GM18951 (cell line): ENCODE data around the gene SNRPB.

Experiments
- POLR2A ChIP-seq: IDR thresholded peaks from 4 replicates; pipeline ENCODE4 v1.6.1; 2011; ENCODE audit warnings: mild to moderate bottlenecking; ENCODE audit not compliant: insufficient read length, insufficient read depth; ENCODE audit errors: extremely low read depth
- in situ Hi-C: fragments of 300-500 bp; cut with MboI; formaldehyde crosslinking; loops from one replicate; pipeline ENCODE4 v1.12.0; 2022; ENCODE audit warnings: low sequenced_read_pairs, mixed read lengths, inconsistent platforms; ENCODE audit not compliant: unreplicated experiment

The SNRPB gene

DNA sequence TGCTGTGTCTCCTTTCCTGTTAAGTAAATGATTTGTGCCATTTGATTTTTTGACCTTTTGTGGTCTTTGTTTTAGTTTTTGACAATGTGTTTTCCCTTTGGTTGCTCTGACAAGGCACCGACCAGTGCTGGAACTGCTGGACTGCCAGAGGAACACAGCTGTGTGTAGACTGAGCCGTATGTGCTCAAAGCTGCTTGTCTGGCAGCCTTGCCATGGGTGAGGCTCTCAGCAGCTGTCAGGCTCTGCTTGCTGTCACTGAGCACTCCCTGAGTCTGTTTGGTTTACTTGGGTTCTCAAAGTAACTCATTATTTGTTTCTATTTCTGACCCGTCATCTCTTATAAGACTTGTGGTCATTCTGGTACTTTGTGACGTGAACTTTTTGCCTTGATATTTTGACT is 15.1 kb upstream of the SNRPB start:
- no peak for TF ChIP-seq POLR2A
- in situ Hi-C loops, result no loop called here

DNA sequence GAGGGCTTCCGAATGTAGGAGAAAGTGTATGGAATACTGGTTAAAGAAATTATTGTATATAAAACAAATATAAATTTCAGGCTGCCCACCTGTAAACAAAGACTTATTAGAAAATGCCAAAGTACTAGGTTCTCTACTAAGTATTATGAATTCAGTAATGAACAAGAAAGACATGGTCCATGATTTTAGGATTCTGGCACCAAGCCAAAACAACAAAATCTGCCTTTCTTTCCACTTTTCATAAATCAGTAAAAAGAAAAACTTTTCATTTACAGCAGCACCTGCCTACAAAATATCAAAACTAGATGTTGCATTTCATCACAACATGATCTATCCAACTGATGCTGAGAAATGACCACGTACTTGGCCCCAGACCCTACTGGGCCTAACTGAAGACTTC is 14.5 kb upstream of the SNRPB start:
- in situ Hi-C loops, result no loop called here
- no peak for TF ChIP-seq POLR2A

DNA sequence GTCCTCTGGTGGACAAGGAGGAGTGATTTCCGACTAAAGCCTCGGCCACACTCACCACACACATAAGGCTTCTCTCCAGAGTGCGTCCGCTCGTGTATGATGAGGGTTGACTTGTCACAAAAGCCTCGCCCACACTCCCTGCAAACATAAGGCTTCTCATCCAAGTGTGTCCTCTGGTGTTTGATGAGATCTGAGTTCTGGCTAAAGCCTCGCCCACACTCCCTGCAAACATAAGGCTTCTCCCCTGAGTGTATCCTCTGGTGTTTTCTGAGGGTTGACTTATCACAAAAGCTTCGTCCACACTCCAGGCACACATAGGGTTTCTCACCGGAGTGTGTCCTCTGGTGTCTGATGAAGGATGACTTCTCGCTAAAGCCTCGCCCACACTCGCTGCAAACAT is 12.9 kb upstream of the SNRPB start:
- no peak for TF ChIP-seq POLR2A
- in situ Hi-C loops, result no loop called here

DNA sequence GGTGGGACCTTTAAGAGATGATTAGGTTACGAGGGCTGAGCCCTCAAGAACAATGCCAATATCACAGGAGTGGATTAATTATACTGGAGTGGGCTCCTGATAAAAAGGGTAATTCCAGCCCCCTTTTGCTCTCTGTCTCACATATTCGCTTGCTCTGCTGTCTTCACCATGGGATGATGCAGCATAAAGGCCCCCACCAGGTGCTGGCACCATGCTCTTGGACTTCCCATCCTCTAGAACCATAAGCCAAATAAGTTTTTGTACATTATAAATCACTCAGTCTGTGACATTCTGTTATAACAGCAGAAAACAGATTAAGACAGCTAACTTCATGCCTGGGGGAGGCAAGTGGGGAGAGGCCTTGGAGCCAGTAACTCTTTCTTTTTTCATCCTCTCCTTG is 9.8 kb upstream of the SNRPB start:
- no peak for TF ChIP-seq POLR2A
- in situ Hi-C loops, result no loop called here

DNA sequence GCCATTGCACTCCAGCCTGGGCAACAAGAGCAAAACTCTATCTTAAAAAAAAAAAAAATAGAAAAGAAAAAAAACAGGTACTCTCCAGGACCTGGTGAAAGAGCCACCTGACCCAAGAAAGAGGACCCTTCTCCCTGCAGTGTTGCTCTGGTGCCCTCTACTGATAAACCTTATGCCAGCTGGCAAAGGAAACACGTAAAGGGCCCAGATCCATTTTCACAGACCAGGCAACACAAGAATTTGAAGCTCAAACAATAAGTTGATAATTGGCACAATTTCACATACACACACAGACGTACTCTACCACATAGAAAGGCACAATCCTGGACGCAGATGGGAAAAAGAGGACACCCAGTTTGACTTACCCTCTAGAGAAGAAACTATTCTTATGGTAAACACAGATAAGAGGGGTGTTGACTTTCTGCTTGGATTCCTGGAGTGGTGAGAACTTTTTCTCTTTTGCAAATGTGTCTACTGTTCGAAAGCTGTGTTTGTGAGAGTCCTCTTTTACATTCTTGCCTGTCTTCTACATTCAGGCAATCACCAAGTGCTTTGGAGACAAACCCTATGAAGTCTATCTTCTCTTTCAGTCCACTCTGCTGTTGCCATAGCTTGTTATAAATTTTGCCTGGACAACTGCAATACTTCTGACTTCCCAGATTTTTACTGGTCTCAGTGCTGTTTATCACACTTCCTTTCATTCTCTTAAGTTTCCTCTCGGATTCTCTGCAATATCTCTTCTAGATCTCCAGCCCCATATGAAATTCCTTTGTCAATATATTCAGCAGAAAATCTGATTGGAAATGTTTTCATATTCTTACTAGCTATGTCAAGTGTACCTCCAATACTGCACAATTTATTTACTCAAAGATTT is 6.4 kb upstream of the SNRPB start:
- in situ Hi-C loops, result no loop called here
- TF ChIP-seq POLR2A, result no peak

DNA sequence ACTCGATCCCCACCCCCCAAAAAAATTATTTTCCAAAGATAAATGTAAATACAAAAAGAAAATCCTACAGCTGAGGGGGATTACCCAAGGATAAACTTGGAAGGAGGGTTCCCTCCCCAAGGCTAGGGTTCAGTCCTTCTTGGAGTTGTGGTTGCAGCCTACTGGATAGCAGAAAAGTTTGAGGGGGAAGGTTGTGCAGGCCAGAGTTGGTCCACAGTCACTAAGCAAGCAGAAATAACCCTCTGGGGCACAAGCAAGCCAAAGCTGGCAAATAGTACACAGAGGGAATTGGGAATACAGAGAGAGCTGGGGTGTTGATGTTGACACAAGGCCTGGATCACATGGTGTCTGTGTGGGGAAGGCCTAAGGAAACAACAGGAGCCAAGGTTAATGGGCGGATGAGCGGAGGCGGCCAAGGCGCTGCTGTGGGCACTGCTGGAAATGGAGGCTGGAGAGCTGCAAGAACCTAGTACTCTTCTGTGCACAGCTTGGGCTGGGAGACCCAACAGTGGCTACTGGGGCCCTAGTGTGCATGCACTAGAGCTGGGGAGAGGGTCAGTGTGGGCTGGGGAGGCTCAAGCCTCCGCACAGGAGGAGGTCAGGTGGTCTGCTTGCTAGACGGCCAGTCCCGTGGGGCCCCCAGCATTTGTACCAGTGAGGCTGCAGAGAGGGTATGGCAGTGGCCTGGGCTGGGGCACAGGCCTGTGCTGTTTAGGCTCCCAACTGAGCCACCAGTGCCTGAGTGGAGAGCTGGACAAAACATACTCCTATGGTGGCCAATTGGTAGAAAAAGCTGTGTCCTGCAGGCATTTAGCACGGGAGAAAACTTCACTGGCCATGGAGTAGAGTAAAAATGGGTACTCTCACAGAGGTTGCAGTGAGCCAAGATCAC is 5.5 kb upstream of the SNRPB start:
- no peak for TF ChIP-seq POLR2A
- in situ Hi-C loops, result no loop called here

DNA sequence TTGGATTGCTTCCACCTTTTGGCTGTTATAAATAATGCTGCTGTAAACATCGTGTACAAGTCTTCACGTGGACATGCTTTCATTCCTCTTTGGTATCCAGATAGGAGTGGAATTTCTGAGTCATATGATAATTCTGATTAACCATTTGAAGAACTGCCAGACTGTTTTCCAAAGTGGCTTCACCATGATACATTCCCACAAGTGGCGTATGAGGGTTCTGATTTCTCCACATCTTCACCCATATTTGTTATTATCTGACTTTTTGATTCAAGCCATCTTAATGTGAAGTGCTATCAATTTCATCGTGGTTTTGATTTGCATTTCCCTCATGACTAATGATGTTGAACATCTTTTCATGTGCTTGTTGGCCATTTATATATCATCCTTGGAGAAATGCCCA is 2.9 kb upstream of the SNRPB start:
- in situ Hi-C loops, result no loop called here
- TF ChIP-seq POLR2A, result no peak

DNA sequence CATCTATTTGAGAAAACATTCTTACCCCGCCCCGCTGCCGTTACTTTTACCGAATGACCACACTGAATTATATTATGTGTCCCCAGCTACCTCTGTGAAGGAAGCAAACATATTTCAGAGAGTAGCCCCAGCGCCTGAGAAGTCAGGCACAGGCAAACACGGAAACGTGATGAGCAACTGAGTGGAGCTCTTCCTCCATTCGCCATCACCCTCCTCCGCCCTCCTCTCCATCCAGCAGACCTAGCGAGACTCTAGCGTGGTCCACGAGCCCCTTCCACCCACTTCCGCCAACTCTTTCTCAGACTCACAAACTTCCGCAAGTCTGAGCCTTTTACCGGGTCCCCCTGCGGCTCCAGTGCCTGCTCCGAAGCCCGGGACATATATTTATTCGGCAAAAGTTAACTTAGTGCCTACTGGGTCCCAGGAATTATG is 582 bp downstream of the SNRPB start:
- in situ Hi-C loops, result no loop called here
- TF ChIP-seq POLR2A, result no peak

DNA sequence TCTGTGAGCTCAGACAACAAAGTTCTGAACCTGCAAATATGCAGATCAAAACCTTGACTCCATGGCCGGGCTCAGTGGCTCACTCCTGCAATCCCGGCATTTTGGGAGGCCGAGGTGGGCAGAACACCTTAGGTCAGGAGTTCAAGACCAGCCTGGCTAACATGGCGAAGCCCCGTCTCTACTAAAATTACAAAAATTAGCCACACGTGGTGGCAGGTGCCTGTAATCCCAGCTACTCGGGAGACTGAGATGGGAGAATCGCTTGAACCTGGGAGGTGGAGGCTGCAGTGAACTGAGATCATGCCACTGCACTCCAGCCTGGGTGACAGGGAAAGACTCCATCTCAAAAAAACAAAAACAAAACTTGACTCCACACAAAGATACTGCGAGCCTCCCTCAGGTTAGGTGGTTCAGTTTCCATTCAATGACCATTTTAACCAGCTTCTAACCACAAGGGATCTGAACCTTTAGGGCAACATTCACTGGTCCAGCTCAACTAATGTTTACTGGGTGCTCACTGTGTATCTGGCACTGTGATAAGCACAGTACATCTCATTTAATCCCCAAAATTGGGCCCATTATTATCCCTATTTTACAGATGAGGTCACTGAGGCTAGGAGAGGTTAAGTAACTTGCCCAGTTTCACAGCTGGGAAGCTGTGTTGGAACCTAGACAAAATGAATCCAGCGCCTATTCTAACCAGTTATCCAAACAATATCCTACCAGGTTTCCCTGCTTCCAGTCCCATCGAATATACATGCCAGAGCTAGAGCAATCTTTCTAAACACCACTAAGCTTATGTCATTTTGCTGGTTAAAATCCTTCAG is 1.8 kb downstream of the SNRPB start:
- in situ Hi-C loops, result no loop called here
- no peak for TF ChIP-seq POLR2A

DNA sequence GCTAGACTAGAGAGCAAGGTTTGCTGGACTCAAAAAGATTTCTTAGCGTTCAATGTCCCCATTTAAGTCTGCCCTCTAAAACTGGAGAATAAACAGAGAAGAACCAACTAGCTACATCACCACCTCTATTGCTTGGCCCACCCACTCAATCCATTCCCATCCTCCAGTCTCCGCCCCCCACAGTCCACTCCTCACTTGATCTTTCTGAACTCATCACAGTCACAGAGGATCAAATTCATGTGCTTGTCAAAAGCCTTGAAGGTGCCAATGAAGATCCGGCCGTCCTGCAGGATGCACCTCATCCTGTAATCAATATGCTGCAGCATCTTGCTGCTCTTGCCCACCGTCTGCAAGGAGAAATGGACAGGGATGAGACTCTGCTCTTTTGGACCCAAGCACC is 3.2 kb downstream of the SNRPB start:
- in situ Hi-C loops, result no loop called here
- no peak for TF ChIP-seq POLR2A

DNA sequence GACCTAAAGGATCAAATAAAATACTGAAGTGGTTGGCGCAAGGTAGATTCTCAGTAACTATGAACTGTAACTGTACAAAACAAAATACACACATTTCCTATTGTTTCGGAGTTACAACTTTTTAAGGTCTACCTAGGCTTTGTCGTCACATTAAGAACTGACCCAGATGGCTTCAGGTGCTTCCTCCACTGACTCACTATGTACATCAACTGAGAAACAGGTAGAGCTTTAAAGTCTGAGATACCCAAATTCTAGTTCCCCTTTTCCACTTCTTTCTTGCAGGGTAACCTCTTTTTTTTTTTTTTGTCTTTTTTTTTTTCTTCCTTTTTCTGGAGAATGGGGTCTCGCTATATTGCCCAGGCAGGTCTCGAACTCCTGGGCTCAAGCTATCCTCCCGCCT is 5.5 kb downstream of the SNRPB start:
- no peak for TF ChIP-seq POLR2A
- in situ Hi-C loops, result no loop called here

DNA sequence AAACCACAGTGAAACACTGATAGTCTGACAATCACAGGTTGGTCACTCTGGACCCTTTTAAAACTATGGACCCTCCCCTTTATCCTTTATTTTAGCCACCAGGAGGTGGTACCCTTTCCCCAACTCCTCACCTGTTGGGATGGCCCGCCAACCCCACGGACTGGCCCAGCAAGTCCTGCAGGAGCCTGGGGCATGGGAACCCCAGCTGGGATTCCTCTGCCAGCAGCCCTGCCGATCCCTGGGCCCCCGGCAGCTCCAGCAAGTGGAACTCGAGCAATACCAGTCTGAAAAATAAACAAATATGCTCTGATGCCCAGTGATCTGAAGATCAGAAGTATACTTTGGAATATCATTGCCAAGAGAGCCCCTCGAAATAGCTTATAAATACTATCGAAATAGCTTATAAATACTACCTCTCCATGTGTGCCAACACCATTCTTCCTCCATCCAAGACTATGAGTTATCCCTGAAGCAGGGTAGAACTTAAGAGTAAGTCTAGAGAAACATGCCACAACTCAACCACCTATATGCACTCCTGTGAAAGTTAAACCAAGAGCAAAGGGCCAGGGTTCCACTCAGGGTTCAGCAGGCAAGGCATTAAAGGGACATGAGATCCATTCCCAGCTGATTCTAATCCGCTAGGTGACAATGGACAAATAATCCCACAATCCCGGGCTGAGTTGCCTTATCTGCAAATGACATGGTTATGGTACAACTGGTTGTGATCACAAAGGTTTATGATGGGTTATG is 6.8 kb downstream of the SNRPB start:
- in situ Hi-C loops, result no loop called here
- TF ChIP-seq POLR2A, result no peak
